ENCODE results near the gene CAPN13.

The CAPN13 gene

DNA sequence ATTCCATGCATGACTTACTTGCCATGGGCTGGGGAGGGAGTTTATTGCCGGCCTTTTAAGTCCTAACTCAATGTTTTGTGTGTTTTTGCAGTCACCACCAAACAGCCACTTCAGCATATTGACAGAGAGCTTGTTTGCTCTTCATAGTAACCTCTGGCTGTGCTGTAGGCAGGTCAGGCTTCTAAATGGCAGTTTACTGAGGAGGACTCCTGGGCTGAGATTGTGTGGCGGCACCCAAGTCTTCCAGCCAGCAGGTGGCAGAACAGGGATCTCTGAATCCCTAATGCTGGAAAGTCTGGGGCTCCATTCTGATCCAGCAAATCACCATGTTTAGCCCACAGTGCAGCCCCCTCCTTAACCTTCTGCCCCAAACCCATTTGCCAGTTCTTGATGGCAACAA lies 121.2 kb downstream of the CAPN13 start:
- in situ Hi-C loops (cut with MboI; ENCODE audit: low sequenced_read_pairs): no loop called here

DNA sequence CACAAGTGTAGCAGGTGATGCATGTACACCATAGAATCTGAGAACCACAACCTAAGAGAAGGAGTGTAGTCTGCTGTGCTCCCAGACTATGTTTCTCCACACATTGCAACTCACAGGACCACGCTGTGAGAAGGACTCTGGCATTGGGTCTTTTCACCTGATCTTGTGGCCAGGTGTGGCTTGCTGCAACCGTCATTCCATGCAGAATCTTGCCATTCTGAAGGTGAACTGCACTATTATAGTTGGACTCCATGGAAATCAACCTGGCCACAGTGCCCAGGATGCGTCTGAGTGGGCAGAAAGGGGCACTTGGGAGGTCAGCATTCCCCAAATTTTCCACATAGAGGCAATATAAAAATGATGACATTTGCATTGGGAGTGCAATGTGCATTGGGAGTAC lies 122.2 kb downstream of the CAPN13 start:
- in situ Hi-C loops (cut with MboI; ENCODE audit: low sequenced_read_pairs): no loop called here

DNA sequence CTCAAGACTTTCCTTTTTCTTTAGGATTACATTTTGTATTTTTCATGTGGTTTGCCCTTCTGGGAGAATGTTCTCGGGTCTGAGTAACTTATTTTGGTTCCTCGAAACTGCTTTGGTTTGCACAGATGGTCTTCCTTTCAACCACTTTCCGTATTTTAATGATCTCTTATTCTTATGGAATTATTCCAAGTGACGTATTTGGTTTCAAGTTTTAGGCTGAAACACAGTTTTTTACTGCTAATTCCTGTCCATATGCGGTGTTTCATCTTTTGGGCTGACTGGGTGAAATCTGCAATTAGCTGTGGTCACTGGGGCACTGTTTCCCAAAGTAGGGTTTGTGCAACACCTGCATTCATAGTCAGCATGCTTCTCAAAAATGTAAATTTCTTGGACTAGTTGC lies 122.7 kb downstream of the CAPN13 start:
- in situ Hi-C loops (cut with MboI; ENCODE audit: low sequenced_read_pairs): no loop called here

DNA sequence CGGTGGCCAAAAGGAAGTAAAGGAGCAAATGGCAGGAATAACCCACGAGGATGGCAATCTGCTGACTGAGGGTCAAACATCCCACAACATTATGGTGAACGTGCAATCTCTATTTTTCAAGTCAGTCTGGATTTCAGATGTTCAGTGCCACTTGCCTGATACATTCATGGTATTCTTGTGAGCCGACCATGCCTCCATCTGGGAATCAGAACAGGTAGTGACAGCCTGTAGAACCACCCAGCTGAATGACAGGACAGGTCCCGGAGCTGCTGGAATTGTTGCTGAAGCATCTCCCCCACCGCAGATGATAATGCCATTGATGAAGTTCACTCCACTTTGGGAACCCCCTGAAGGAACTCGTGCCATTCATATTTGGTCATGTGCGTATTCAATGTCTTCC lies 123.2 kb downstream of the CAPN13 start:
- in situ Hi-C loops (cut with MboI; ENCODE audit: low sequenced_read_pairs): no loop called here

DNA sequence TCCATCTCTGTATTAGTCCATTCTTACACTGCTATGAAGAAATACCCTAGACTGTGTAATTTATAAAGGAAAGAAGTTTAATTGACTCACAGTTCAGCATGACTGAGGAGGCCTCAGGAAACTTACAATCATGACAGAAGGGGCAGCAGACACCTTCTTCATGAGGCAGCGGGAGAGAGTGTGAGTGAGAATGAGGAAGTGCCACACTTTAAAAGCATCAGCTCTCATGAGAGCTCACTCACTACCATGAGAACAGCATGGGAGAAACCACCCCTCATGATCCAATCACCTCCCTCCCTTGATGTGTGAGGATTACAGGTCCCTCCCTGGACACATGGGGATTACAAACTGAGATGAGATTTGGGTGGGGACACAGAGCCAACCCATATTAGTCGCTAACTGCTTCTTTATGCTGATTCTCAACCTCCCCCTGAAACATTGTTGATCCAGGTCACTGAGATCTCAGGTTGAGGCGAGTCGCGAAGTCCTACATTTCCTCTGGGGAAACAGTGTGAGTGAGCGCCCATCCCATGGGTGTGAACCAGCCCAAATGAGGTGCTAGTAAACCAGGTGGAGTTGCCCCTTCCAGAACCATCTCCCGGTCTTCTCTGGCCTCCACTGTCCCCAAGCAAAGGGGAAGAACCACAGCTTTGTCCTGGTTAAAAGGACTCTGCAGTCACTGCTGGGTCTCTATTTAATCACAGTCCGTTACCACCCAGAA lies 123.8 kb downstream of the CAPN13 start:
- in situ Hi-C loops (cut with MboI; ENCODE audit: low sequenced_read_pairs): no loop called here

DNA sequence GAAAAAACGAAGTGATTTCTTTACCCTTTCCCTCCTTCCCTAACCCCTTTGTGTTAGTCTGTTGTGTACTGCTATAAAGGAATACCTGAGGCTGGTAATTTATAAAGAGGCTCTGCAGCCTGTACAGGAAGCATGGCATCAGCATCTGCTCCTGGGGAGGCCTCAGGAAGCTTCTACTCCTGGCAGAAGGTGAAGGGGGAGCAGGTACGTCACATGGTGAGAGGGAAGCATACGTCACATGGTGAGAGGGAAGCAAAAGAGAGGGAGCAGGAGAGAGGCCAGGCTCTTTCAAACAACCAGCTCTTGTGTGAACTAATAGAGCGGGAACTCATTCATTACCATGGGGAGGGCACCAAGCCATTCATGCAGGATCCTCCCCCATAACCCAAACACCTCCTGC lies 126.2 kb downstream of the CAPN13 start:
- in situ Hi-C loops (cut with MboI; ENCODE audit: low sequenced_read_pairs): no loop called here

DNA sequence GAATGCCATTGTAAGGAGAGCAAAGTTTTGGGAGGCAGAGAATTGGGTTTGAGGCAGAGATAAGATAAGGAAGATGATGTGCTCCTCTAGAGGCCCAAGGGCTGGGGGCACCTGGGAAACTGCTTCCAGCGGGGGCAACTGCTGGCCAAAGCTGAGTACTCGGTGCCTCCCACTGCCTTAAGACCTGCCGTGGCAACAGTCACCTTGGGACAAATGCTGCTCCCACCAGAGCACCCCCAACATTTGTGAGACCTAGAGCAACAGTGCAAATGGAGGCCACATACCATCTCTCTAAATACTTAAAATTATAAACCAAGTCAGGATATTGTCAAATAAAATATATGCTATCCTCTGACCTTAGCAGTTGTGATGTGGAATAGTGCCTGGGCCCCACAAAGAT lies 127.1 kb downstream of the CAPN13 start:
- in situ Hi-C loops (cut with MboI; ENCODE audit: low sequenced_read_pairs): no loop called here

DNA sequence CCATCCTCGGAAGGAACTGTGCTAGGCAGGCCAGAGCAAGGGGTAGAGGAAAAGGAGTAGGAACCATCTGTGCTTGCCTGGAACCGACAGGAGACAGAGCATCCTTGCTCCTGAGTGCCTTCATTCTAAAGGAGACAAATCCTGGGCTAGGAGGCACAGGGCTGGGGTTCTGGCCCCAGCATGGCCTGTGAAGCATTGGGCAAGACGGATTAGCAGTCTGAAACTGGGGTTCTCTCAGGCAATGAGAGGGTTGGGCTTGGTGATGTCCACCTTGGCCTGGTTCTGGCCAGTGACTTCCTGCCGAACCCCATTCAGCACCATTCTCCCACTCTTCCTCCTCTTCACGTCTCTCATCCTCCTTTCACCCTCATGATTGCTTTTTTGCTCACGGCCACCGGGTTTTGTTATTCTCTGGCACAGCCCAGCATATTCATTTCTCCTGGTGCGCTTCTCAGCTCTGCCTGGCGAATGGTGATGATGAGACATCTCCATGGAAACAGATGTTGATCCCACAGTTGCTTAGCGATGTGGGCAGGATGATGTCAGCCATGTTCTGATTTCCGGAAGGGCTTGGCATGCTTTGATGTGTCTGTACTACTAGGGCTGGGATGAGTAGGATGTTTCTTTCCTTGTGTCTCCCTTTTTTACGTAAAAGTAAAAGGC lies 127.7 kb downstream of the CAPN13 start:
- in situ Hi-C loops (cut with MboI; ENCODE audit: low sequenced_read_pairs): no loop called here

DNA sequence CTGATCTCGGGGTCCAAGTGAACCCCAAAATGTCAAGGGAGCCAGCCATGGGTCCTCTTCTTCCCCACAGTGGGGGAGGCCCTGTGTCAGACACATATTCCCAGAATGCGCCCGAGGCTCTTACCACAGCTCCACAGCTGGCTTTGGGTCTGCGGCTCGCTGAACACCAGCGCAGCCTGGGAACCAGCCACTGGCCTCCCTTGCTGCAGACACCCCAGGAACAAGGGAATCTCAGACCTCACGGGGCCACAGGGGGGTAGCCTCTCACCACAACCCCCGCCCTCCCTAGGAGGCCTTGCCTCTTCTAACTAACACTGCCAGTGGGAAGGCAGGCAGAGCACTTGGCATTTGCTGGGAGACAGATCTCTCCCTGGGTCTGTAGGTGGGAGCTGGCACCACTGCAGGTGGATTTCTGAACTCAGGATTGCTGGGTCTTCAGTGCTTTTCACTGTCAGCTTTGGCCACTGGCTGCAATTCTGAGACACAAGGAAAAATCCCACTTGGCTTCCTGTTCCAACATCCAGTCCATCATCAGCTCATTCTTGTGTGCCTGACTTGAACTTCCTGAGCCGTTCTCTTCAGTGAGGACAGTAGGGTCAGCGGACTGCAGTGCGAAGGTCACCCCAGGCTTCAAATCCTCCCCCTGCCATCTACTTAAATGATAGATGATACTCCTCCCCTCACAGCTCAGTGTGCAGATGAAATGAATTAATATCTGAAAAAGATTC lies 128.7 kb downstream of the CAPN13 start:
- in situ Hi-C loops (cut with MboI; ENCODE audit: low sequenced_read_pairs): no loop called here

DNA sequence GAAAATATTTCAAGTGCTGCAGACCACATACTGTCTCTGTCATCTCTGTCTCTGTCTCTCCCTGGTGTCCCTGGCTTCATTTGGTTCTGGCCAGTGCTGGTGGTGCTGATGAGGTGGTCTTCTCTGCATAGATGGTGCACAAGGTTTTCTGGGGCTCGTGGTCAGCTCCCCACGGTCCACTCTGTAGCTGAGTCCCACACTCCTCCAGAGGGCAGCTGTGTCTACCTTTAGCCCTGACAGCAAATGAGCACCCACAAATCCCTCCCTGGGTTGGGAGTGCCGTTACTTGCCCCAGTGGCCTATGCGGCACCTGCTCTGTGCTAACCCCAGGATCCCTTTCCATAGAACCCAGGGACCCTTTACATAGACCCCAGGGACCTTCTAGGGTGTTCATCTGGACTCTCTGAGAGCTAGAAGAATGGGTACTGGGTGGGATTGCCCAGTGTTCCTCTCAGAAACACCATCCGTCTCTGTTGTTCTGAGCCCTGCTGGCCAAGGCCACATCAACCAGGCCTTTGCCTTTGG lies 129.3 kb downstream of the CAPN13 start:
- in situ Hi-C loops (cut with MboI; ENCODE audit: low sequenced_read_pairs): no loop called here

DNA sequence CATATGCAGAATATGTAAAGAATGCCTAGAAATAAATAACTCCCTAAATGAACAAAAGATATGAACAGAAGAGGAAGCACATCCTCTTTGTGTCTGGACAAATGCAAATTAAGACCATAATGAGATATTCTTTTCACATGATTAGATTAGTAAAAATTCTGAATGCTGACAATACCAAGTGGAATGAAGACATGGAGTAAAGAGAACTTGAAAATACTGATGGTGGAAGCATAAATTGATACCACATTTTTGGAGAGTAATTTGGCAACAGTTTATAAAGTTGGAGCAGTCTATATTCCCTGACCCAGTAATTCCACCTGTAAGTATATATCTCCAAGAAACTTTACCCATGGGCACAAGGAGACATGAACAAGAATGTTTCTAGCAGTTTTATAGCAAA lies 130.0 kb downstream of the CAPN13 start:
- in situ Hi-C loops (cut with MboI; ENCODE audit: low sequenced_read_pairs): no loop called here

DNA sequence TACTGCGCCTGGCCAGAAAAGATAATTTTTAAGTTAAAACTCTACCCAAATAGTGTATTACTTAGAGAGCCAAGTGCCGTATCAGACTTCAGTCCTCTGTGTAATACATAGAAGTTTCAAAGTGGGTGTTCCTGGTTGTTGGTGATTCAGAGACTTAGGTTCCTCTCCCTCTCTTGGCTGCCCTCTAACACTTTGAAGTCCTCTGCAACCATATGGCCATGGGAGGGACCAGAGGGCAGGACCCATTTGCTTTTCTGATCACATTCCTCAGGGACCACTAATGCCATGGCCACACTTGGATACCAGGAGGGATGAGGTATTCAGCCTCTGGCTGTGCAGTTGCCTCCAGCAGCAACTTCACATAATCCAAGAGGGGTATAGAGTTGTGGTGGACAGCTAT lies 131.5 kb downstream of the CAPN13 start:
- in situ Hi-C loops (cut with MboI; ENCODE audit: low sequenced_read_pairs): no loop called here

DNA sequence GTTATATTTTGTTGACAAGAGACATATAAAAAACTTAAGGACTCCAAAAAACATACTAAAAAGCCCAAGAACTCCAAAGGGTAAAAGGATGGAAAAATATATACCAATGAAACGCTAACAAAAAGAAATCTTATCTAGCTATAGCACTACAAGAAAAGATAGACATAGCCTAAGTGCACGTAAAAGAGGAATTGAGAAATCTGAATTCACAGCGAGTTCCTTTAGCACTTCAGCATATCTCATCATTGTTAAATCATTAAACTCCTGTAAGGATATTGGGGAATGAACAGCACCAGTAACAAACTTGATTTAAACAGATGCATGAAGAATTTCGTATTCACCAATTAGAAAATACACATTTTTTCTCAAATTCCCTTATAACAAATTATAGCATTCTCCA lies 134.1 kb downstream of the CAPN13 start:
- in situ Hi-C loops (cut with MboI; ENCODE audit: low sequenced_read_pairs): no loop called here

Data from hTERT RPE-1 (cell line).